Immature natural killer cell (primary cell): ENCODE results near the gene EEF1AKMT4. TPM values are rescaled to one million over a fixed set of nuclear protein-coding genes. Genes with fewer than 3 reads are reported as not detected.

Source experiments
- DNase-seq, 3 donors: peaks; one replicate each; pipeline ENCODE4 v3.0.0; 2022; ENCODE audit warnings: mixed read lengths in 1 of 3
- H3K27ac Mint-ChIP-seq, 6 donors: one replicate each; pipeline ENCODE4 v1.8.0; 2020; ENCODE audit warnings: mixed read lengths in 6 of 6, mild to moderate bottlenecking in 5 of 6, inconsistent platforms in 4 of 6, moderate library complexity in 3 of 6
- H3K27me3 Mint-ChIP-seq, 3 donors: one replicate each; pipeline ENCODE4 v1.8.0; 2020 to 2021; ENCODE audit warnings: low read depth in 3 of 3, mild to moderate bottlenecking in 3 of 3, mixed read lengths in 3 of 3, moderate library complexity in 3 of 3, inconsistent platforms in 1 of 3
- H3K36me3 Mint-ChIP-seq, 3 donors: one replicate each; pipeline ENCODE4 v1.8.0; 2020; ENCODE audit warnings: mixed read lengths in 3 of 3, inconsistent platforms in 2 of 3, mild to moderate bottlenecking in 2 of 3
- H3K4me1 Mint-ChIP-seq, 2 donors: one replicate each; pipeline ENCODE4 v1.8.0; 2020; ENCODE audit warnings: inconsistent platforms in 2 of 2, mild to moderate bottlenecking in 2 of 2, mixed read lengths in 2 of 2, moderate library complexity in 1 of 2
- H3K4me3 Mint-ChIP-seq, 5 donors: one replicate each; pipeline ENCODE4 v1.8.0; 2020; ENCODE audit warnings: mild to moderate bottlenecking in 5 of 5, mixed read lengths in 5 of 5, inconsistent platforms in 3 of 5, moderate library complexity in 3 of 5
- H3K9me3 Mint-ChIP-seq, 6 donors: one replicate each; pipeline ENCODE4 v1.8.0; 2020; ENCODE audit warnings: mild to moderate bottlenecking in 6 of 6, mixed read lengths in 6 of 6, inconsistent platforms in 4 of 6, moderate library complexity in 3 of 6
- polyA plus RNA-seq, 3 donors: library from polyadenylated mRNA; unstranded; fragments of 300-500 nt; fragmentation: Illumina TruSeq; gene quantifications; one replicate each; pipeline ENCODE4 v1.2.3, GENCODE V29; 2021

The EEF1AKMT4 gene
- polyA plus RNA-seq, 3 donors from 2014 or later: 1.7 to 5.4 (median 3.3) TPM

- Mint-ChIP-seq H3K27ac (peak overlapping the region in 1 of 6 donors; percentile 12), H3K4me1 (peaks cover 0 to 13% of the 10 kb centered on the region in 2 donors), H3K27me3 (peaks cover 0 to 5% (median 2%) of the 10 kb centered on the region in 3 donors), H3K9me3 (no peaks in the 10 kb centered on the region), H3K36me3 (peaks cover 23 to 67% (median 48%) of the 10 kb centered on the region in 3 donors), H3K4me3 (no peak overlapping the region)
- DNase-seq: no peak
Measured at GRCh38 chr3:184306341-184306972, 57.0 kb downstream of the EEF1AKMT4 start.

- H3K27ac Mint-ChIP-seq: peak overlapping the region in 2 of 6 donors; percentile 23
- peaks cover 0 to 5% of the 10 kb centered on the region in 2 donors for H3K4me1 Mint-ChIP-seq
- DNase-seq: no peak
- H3K36me3 Mint-ChIP-seq: peaks cover 20 to 55% (median 41%) of the 10 kb centered on the region in 3 donors
- H3K9me3 Mint-ChIP-seq: no peaks in the 10 kb centered on the region
- H3K4me3 Mint-ChIP-seq: no peak overlapping the region
- peaks cover 0 to 5% (median 4%) of the 10 kb centered on the region in 3 donors for H3K27me3 Mint-ChIP-seq
Measured at GRCh38 chr3:184307915-184308314, 58.4 kb downstream of the EEF1AKMT4 start.

Other genes with a start within 250 kb of the EEF1AKMT4 start
- 10 to 100 TPM; 11.3 to 12.7 (median 11.5) TPM for gene ABCC5, start 231.8 kb upstream of the EEF1AKMT4 start, polyA plus RNA-seq
- gene HTR3D, start 217.9 kb upstream of the EEF1AKMT4 start, polyA plus RNA-seq: not detected
- not detected for gene HTR3C, start 196.6 kb upstream of the EEF1AKMT4 start, polyA plus RNA-seq
- not detected for gene HTR3E, start 152.6 kb upstream of the EEF1AKMT4 start, polyA plus RNA-seq
- 10 to 100 TPM; 34.6 to 51.5 (median 50.2) TPM for gene EIF2B5, start 114.3 kb upstream of the EEF1AKMT4 start, polyA plus RNA-seq
- gene DVL3, start 94.3 kb upstream of the EEF1AKMT4 start, polyA plus RNA-seq: 10 to 100 TPM; 12.7 to 13.4 (median 13.2) TPM
- 100 to 1,000 TPM; 270 to 364 (median 329) TPM for gene AP2M1, start 74.8 kb upstream of the EEF1AKMT4 start, polyA plus RNA-seq
- gene ABCF3, start 63.5 kb upstream of the EEF1AKMT4 start, polyA plus RNA-seq: 10 to 100 TPM; 19.1 to 47.1 (median 28.9) TPM
- gene VWA5B2, start 20.1 kb upstream of the EEF1AKMT4 start, polyA plus RNA-seq: not detected
- 10 to 100 TPM; 35.7 to 62.5 (median 46.8) TPM for gene ALG3, start 710 bp upstream of the EEF1AKMT4 start, polyA plus RNA-seq
- gene CAMK2N2, start 11.9 kb downstream of the EEF1AKMT4 start, polyA plus RNA-seq: not detected
- not detected for gene ECE2, start 26.4 kb downstream of the EEF1AKMT4 start, polyA plus RNA-seq
- 100 to 1,000 TPM; 169 to 295 (median 250) TPM for gene PSMD2, start 49.6 kb downstream of the EEF1AKMT4 start, polyA plus RNA-seq
- gene EIF4G1, start 64.9 kb downstream of the EEF1AKMT4 start, polyA plus RNA-seq: 10 to 100 TPM in 2 of 3 donors, 1 to 10 TPM in 1; 6.4 to 55.9 (median 13.4) TPM
- gene FAM131A, start 87.9 kb downstream of the EEF1AKMT4 start, polyA plus RNA-seq: 1 to 10 TPM; 2.4 to 3.0 (median 2.8) TPM
- under 1 TPM in 2 of 3 donors, not detected in 1; 0.57 to 0.76 TPM for gene CLCN2, start 111.9 kb downstream of the EEF1AKMT4 start, polyA plus RNA-seq
- 10 to 100 TPM; 57.2 to 61.2 (median 59.5) TPM for gene POLR2H, start 112.0 kb downstream of the EEF1AKMT4 start, polyA plus RNA-seq
- gene THPO, start 128.5 kb downstream of the EEF1AKMT4 start, polyA plus RNA-seq: not detected
- gene CHRD, start 130.4 kb downstream of the EEF1AKMT4 start, polyA plus RNA-seq: not detected